Measurements from ENCODE around the gene SLC44A3.

Gene SLC44A3

GRCh38 chr1:94925561-94926125 is 105.5 kb downstream of the SLC44A3 start:
- DNase-seq (ENCODE audit: low spot score), result peak; percentile 81
- peak overlapping the region; percentile 84 for H3K27ac ChIP-seq
- CTCF ChIA-PET, result interaction anchor here (0.9 kb wide), 1 partner anchor 62 kb away, joined by 3 read pairs; no protein-coding TSS in a partner anchor
- POLR2A ChIA-PET (ENCODE audit: low non-redundant PET), result interaction anchor here (1.2 kb wide), 1 partner anchor 71 kb away, joined by 7 read pairs; no protein-coding TSS in a partner anchor
- no peak for TF ChIP-seq CTCF (conservative IDR thresholded peaks at IDR 0.05; ENCODE audit: low read depth)

GRCh38 chr1:94926126-94926914 is 106.2 kb downstream of the SLC44A3 start:
- ChIA-PET POLR2A (ENCODE audit: low non-redundant PET) (interaction anchor here (1.2 kb wide), 1 partner anchor 72 kb away, joined by 7 read pairs; no protein-coding TSS in a partner anchor), CTCF (interaction anchor here (0.7 to 1.1 kb wide), 3 partner anchors 62 to 106 kb away, joined by 3 to 5 read pairs (median 3); partner anchors contain the start of gene SLC44A3)
- peak; percentile 62 for TF ChIP-seq CTCF (conservative IDR thresholded peaks at IDR 0.05; ENCODE audit: low read depth)
- peak; percentile 58 for DNase-seq (ENCODE audit: low spot score)
- H3K27ac ChIP-seq, result peak overlapping the region; percentile 84

- peak within 1 kb of the TSS; percentile 84 for H3K27ac ChIP-seq
- peak; percentile 91 for DNase-seq (ENCODE audit: low spot score)
- CTCF ChIA-PET, result interaction anchor here (0.6 to 1.6 kb wide), 4 partner anchors 21 to 114 kb away, joined by 3 to 9 read pairs (median 4); partner anchors contain the start of gene SLC44A3
- no peak for TF ChIP-seq CTCF (conservative IDR thresholded peaks at IDR 0.05; ENCODE audit: low read depth)
- POLR2A ChIA-PET (ENCODE audit: low non-redundant PET), result no interaction called here
Observed at GRCh38 chr1:94926915-94927404, 106.8 kb downstream of the SLC44A3 start, which contains the start of gene CNN3. CNN3 (minus strand) TSS chr1:94927110; CDS start chr1:94926894, 216 bp downstream.

GRCh38 chr1:94927405-94928175 is 107.4 kb downstream of the SLC44A3 start:
- peak overlapping the region; percentile 84 for H3K27ac ChIP-seq
- no peak for TF ChIP-seq CTCF (conservative IDR thresholded peaks at IDR 0.05; ENCODE audit: low read depth)
- ChIA-PET CTCF (interaction anchor here (0.6 to 1.6 kb wide), 3 partner anchors 20 to 114 kb away, joined by 3 to 9 read pairs (median 5); no protein-coding TSS in a partner anchor), POLR2A (ENCODE audit: low non-redundant PET) (no interaction called here)
- DNase-seq (ENCODE audit: low spot score), result no peak

- TF ChIP-seq CTCF (conservative IDR thresholded peaks at IDR 0.05; ENCODE audit: low read depth), result no peak
- no peak for DNase-seq (ENCODE audit: low spot score)
- ChIA-PET POLR2A (ENCODE audit: low non-redundant PET) (no interaction called here), CTCF (interaction anchor here (0.8 to 1.6 kb wide), 2 partner anchors 74 to 113 kb away, joined by 4 to 9 read pairs; no protein-coding TSS in a partner anchor)
- no peak overlapping the region for H3K27ac ChIP-seq
Observed at GRCh38 chr1:94928293-94928939, 108.3 kb downstream of the SLC44A3 start.
